Thyroid gland (tissue), 4 donors: Measurements from ENCODE around the gene NFIB. TPM values are rescaled to one million over a fixed set of nuclear protein-coding genes. Genes with fewer than 3 reads are reported as not detected.

ENCODE experiments used
- DNase-seq, 2 donors: peaks; one replicate each; pipeline ENCODE4 v3.0.0-alpha.2; 2019
- H3K27ac ChIP-seq, 3 donors: fragments of 200-600 bp; sonication (generic); 1 replicate in 2 of 3; 2 replicates in 1 of 3; pipeline ENCODE4 v1.5.1; 2016 to 2019; ENCODE audit warnings: mild to moderate bottlenecking in 1 of 3, moderate library complexity in 1 of 3
- H3K27me3 ChIP-seq: fragments of 200-600 bp; sonication (generic); one replicate; pipeline ENCODE4 v1.5.1; 2019
- H3K36me3 ChIP-seq, 2 donors: fragments of 200-600 bp; sonication (generic); one replicate each; pipeline ENCODE4 v1.5.1; 2016 to 2019
- H3K4me1 ChIP-seq, 2 donors: fragments of 200-600 bp; sonication (generic); one replicate each; pipeline ENCODE4 v1.5.1; 2017 to 2019
- H3K4me3 ChIP-seq, 3 donors: fragments of 200-600 bp; sonication (generic); replicated peaks in 1 of 3; 1 replicate in 2 of 3; 2 replicates in 1 of 3; pipeline ENCODE4 v1.5.1; 2016; ENCODE audit warnings: mild to moderate bottlenecking in 1 of 3
- H3K9me3 ChIP-seq: fragments of 200-600 bp; sonication (generic); one replicate; pipeline ENCODE4 v1.5.1; 2017
- CTCF ChIP-seq, 6 experiments: fragments of 200-600 bp in 3 of 6; fragments of 450-650 bp in 3 of 6; sonication (generic) in 3 of 6; IDR thresholded peaks; one replicate each; pipeline ENCODE4 v1.5.1; 2016 to 2019; ENCODE audit warnings: antibody characterized with exemption in 6 of 6, mild to moderate bottlenecking in 2 of 6, inconsistent platforms in 1 of 6, moderate library complexity in 1 of 6
- POLR2A ChIP-seq, 2 donors: fragments of 450-650 bp; IDR thresholded peaks; one replicate each; pipeline ENCODE4 v1.6.1; 2017; ENCODE audit warnings: antibody characterized with exemption in 2 of 2, mild to moderate bottlenecking in 2 of 2, moderate library complexity in 1 of 2
- WGBS, 2 donors: methylation state at CpG; one replicate each; pipeline ENCODE4 v1.1.5; 2017; 5-methylcytosine and 5-hydroxymethylcytosine counted together
- intact Hi-C: fragments of 100-400 bp; cut with DNase I; formaldehyde crosslinking; loops from one replicate; pipeline ENCODE4 v1.15.1; 2023
- total RNA-seq, 4 donors: library from RNA; depleted of rRNA; stranded (reverse); fragments of >200 nt; gene quantifications; one replicate each; pipeline ENCODE4 v1.2.3, GENCODE V29; 2016

The NFIB gene
- total RNA-seq, 4 donors from 2014 or later, result 57.9 to 144 (median 125) TPM

GRCh38 chr9:14192556-14192955 is 121.4 kb downstream of the NFIB start:
- no peak for TF ChIP-seq CTCF (IDR thresholded peaks at IDR 0.05)
- no peak for TF ChIP-seq POLR2A (IDR thresholded peaks at IDR 0.05)
- no peaks in the 10 kb centered on the region for H3K36me3 ChIP-seq
- peaks cover 9 to 12% of the 10 kb centered on the region in 2 donors for H3K4me1 ChIP-seq
- H3K9me3 ChIP-seq, result no peaks in the 10 kb centered on the region
- no peak overlapping the region for H3K27ac ChIP-seq
- DNase-seq, result no peak
- intact Hi-C loops, result no loop called here
- 92 to 95% methylated on average over 1 of the region's 1 CpG for WGBS, 2 donors
- no peak overlapping the region for H3K4me3 ChIP-seq
- no peaks in the 10 kb centered on the region for H3K27me3 ChIP-seq

GRCh38 chr9:14191512-14191911 is 122.4 kb downstream of the NFIB start:
- DNase-seq, result no peak
- intact Hi-C loops, result no loop called here
- WGBS, 2 donors, result 97 to 98% methylated on average over 1 of the region's 1 CpG

GRCh38 chr9:14190240-14190639 is 123.7 kb downstream of the NFIB start:
- no peak overlapping the region for H3K4me3 ChIP-seq
- intact Hi-C loops, result no loop called here
- DNase-seq, result no peak
- no peaks in the 10 kb centered on the region for H3K36me3 ChIP-seq
- no peaks in the 10 kb centered on the region for H3K27me3 ChIP-seq
- H3K27ac ChIP-seq, result no peak overlapping the region
- 67 to 75% methylated on average over 1 of the region's 1 CpG for WGBS, 2 donors
- no peaks in the 10 kb centered on the region for H3K9me3 ChIP-seq
- no peak for TF ChIP-seq CTCF (IDR thresholded peaks at IDR 0.05)
- TF ChIP-seq POLR2A (IDR thresholded peaks at IDR 0.05), result no peak
- peaks cover 4 to 30% of the 10 kb centered on the region in 2 donors for H3K4me1 ChIP-seq

More at GRCh38 chr9:14191512-14191911, 122.4 kb downstream of the NFIB start:
- no peak for TF ChIP-seq POLR2A (IDR thresholded peaks at IDR 0.05)
- no peak for TF ChIP-seq CTCF (IDR thresholded peaks at IDR 0.05)
- Histone ChIP-seq H3K9me3 (no peaks in the 10 kb centered on the region), H3K4me3 (no peak overlapping the region), H3K4me1 (peaks cover 9 to 19% of the 10 kb centered on the region in 2 donors), H3K27ac (no peak overlapping the region), H3K36me3 (no peaks in the 10 kb centered on the region), H3K27me3 (no peaks in the 10 kb centered on the region)

GRCh38 chr9:14189578-14189977 is 124.4 kb downstream of the NFIB start:
- intact Hi-C loops, result no loop called here
- Histone ChIP-seq H3K9me3 (no peaks in the 10 kb centered on the region), H3K27ac (no peak overlapping the region), H3K4me3 (no peak overlapping the region), H3K27me3 (no peaks in the 10 kb centered on the region), H3K4me1 (peaks cover 2 to 26% of the 10 kb centered on the region in 2 donors), H3K36me3 (no peaks in the 10 kb centered on the region)
- TF ChIP-seq CTCF (IDR thresholded peaks at IDR 0.05) (no peak), POLR2A (IDR thresholded peaks at IDR 0.05) (no peak)
- WGBS, 2 donors, result 64 to 79% methylated on average over 1 of the region's 1 CpG
- DNase-seq, result no peak

- H3K4me1 ChIP-seq, result peaks cover 2 to 26% of the 10 kb centered on the region in 2 donors
- no peak overlapping the region for H3K27ac ChIP-seq
- intact Hi-C loops, result no loop called here
- DNase-seq, result peak in 1 of 2 donors; percentile 14
- TF ChIP-seq CTCF (IDR thresholded peaks at IDR 0.05) (no peak), POLR2A (IDR thresholded peaks at IDR 0.05) (no peak)
- H3K9me3 ChIP-seq, result no peaks in the 10 kb centered on the region
- H3K4me3 ChIP-seq, result no peak overlapping the region
- no peaks in the 10 kb centered on the region for H3K36me3 ChIP-seq
- 58 to 60% methylated on average over 4 of the region's 4 CpGs for WGBS, 2 donors
- no peaks in the 10 kb centered on the region for H3K27me3 ChIP-seq
Measured at GRCh38 chr9:14189146-14189545, 124.8 kb downstream of the NFIB start.
